ENCODE results near the gene SETD9. TPM values are rescaled to one million over a fixed set of nuclear protein-coding genes. Genes with fewer than 3 reads are reported as not detected.

SETD9 gene
- total RNA-seq, 1 experiment from 2014 or later, result 6.0 TPM

- intact Hi-C loops (cut with micrococcal nuclease), result loop anchor here (5.0 kb wide), 2 partner anchors 131 to 271 kb away; no protein-coding TSS in a partner anchor
- Histone ChIP-seq H4K20me1 (ENCODE audit: low read length) (no peaks in the 10 kb centered on the region), H3K79me2 (ENCODE audit: low read length) (peaks cover 21% of the 10 kb centered on the region), H3K4me1 (ENCODE audit: insufficient read depth, low read length) (0 out of 2 replicates have a peak, but pooled peaks cover 6% of the 10 kb centered on the region), H3K9ac (ENCODE audit: low read length) (peak overlapping the region; percentile 62; the same call in 1 of the 2 replicates), H3K4me2 (ENCODE audit: low read length) (peak overlapping the region; percentile 87), H3F3A (ENCODE audit: low read length, unreplicated experiment) (no peaks in the 10 kb centered on the region), H3K9me2 (replicated peaks; ENCODE audit: low read length) (no peaks in the 10 kb centered on the region), H3K4me3 (ENCODE audit: low read length) (peak overlapping the region; percentile 75), H3K27me3 (ENCODE audit: low read length) (0 out of 2 replicates have a peak, but pooled peaks cover 5% of the 10 kb centered on the region), H3K27ac (ENCODE audit: low read length) (no peak overlapping the region), H3K36me3 (ENCODE audit: low read depth, low read length) (no peaks in the 10 kb centered on the region), H3K9me3 (ENCODE audit: low read length) (no peaks in the 10 kb centered on the region), H2AFZ (ENCODE audit: low read length) (peak overlapping the region; percentile 26; the same call in 1 of the 2 replicates)
- ATAC-seq (peak; percentile 52), DNase-seq (no peak)
- ChIA-PET CTCF (no interaction called here), POLR2A (ENCODE audit: unreplicated experiment) (interaction anchor here (0.5 kb wide), 1 partner anchor 187 kb away, joined by 3 read pairs; no protein-coding TSS in a partner anchor)
- no TSS peak for BruUV-seq (replicated peaks)
- no peak for TF ChIP-seq EZH2phosphoT487 (IDR thresholded peaks at IDR 0.05; ENCODE audit: borderline replicate concordance, low read length)
- TF ChIP-seq, protein P1, sequence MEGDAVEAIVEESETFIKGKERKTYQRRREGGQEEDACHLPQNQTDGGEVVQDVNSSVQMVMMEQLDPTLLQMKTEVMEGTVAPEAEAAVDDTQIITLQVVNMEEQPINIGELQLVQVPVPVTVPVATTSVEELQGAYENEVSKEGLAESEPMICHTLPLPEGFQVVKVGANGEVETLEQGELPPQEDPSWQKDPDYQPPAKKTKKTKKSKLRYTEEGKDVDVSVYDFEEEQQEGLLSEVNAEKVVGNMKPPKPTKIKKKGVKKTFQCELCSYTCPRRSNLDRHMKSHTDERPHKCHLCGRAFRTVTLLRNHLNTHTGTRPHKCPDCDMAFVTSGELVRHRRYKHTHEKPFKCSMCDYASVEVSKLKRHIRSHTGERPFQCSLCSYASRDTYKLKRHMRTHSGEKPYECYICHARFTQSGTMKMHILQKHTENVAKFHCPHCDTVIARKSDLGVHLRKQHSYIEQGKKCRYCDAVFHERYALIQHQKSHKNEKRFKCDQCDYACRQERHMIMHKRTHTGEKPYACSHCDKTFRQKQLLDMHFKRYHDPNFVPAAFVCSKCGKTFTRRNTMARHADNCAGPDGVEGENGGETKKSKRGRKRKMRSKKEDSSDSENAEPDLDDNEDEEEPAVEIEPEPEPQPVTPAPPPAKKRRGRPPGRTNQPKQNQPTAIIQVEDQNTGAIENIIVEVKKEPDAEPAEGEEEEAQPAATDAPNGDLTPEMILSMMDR (conservative IDR thresholded peaks at IDR 0.05; ENCODE audit: low read depth, low read length), result 0 out of 2 replicates have a peak, but pooled peaks have one; percentile 11
These were observed 41.9 kb downstream of the SETD9 start for GRCh38 chr5:56951126-56951945.

DNA sequence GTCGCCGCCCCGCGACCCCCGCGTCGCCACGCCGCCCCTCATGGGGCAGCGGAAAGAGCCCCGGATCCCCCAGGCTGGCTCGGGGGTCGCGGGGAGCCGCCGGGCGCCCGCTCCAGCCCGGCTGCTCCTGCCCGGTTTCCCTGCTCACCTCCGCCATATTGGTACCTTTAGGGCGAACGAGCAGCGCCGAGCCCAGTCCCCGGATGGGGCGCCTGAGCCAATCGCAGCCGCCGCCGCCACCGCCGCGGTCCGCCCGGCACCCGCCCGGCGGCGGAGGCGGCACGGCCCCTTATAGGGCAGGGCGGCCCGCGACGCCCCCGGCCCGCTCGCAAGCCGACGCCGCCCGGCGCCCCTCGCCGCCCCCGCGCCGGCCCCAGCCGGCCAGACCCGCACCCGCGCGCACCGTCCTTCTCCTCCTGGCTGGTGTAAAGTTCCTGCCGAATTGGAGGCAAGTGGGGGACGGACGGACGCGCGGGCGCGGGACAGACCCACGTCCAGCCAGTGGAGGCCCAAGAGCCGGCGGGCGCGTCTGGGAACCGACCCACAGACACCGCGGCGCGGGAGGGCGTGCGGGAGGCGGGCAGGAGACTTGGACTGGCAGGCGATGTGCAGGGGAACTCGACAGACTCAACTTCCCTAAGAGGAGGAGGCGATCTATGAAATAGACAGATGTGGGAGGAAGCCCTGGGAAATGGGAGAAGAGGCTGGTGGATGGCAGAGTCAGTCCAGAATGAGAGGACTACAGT lies 42.7 kb downstream of the SETD9 start, which contains the start of gene MIER3:
TSS of gene MIER3 (minus strand) at position 178 of the 746 bp plus-strand sequence. CDS start at position 157, 21 bp downstream.
- DNase-seq, result peak; percentile 62
- H3K27ac ChIP-seq (ENCODE audit: low read length), result no peak within 1 kb of the TSS

More for the DNA sequence above, 42.7 kb downstream of the SETD9 start, which contains the start of gene MIER3:
- Histone ChIP-seq H3K79me2 (ENCODE audit: low read length) (peaks cover 21% of the 10 kb centered on the region), H3K27me3 (ENCODE audit: low read length) (peaks cover 9% of the 10 kb centered on the region; the same call in 1 of the 2 replicates), H3F3A (ENCODE audit: low read length, unreplicated experiment) (no peaks in the 10 kb centered on the region), H3K9me2 (replicated peaks; ENCODE audit: low read length) (no peaks in the 10 kb centered on the region), H3K4me2 (ENCODE audit: low read length) (peak within 1 kb of the TSS; percentile 95), H3K9ac (ENCODE audit: low read length) (peak within 1 kb of the TSS; percentile 62; the same call in 1 of the 2 replicates), H2AFZ (ENCODE audit: low read length) (peak within 1 kb of the TSS; percentile 97), H3K4me3 (ENCODE audit: low read length) (peak within 1 kb of the TSS; percentile 75), H3K36me3 (ENCODE audit: low read depth, low read length) (no peaks in the 10 kb centered on the region), H4K20me1 (ENCODE audit: low read length) (no peaks in the 10 kb centered on the region), H3K4me1 (ENCODE audit: insufficient read depth, low read length) (0 out of 2 replicates have a peak, but pooled peaks cover 6% of the 10 kb centered on the region), H3K9me3 (ENCODE audit: low read length) (no peaks in the 10 kb centered on the region)
- ChIA-PET CTCF (no interaction called here), POLR2A (ENCODE audit: unreplicated experiment) (no interaction called here)
- no TSS peak for BruUV-seq (replicated peaks)
- ATAC-seq, result peak; percentile 91
- intact Hi-C loops (cut with micrococcal nuclease), result loop anchor here (1.0 to 5.0 kb wide), 3 partner anchors 42 to 270 kb away; no protein-coding TSS in a partner anchor
- TF ChIP-seq, protein P1 (conservative IDR thresholded peaks at IDR 0.05; ENCODE audit: low read depth, low read length), result no peak
- no peak for TF ChIP-seq EZH2phosphoT487 (IDR thresholded peaks at IDR 0.05; ENCODE audit: borderline replicate concordance, low read length)
- no peak for TF ChIP-seq EZH2 (IDR thresholded peaks at IDR 0.05; ENCODE audit: low read length, unreplicated experiment)
